ENCODE measurements around the gene MALRD1. TPM values are rescaled to one million over a fixed set of nuclear protein-coding genes. Genes with fewer than 3 reads are reported as not detected.

The MALRD1 gene
- total RNA-seq, 1 experiment from 2014 or later: not detected

- Histone ChIP-seq H3K4me3 (ENCODE audit: low read depth in 2 of 2, low read length in 2 of 2) (no peak overlapping the region), H3K27ac (ENCODE audit: low read length) (no peak overlapping the region), H3K36me3 (ENCODE audit: control insufficient read depth, insufficient read depth, low read length) (no peaks in the 10 kb centered on the region), H3K27me3 (ENCODE audit: control insufficient read depth, insufficient read depth, low read length) (no peaks in the 10 kb centered on the region), H3K9me3 (ENCODE audit: control insufficient read depth, insufficient read depth, low read depth, low read length) (no peaks in the 10 kb centered on the region), H3K4me1 (ENCODE audit: control insufficient read depth, insufficient read depth, low read length) (no peaks in the 10 kb centered on the region)
- POLR2A ChIA-PET: no interaction called here
- in situ Hi-C loops (cut with HindIII; ENCODE audit: low pct_unique_long_range_greater_than_20kb, low sequenced_read_pairs) (no loop called here), intact Hi-C loops (cut with micrococcal nuclease; ENCODE audit: unreplicated experiment) (no loop called here)
- no TSS peak for BruUV-seq (replicated peaks)
- ATAC-seq: no peak
- DNase-seq (ENCODE audit: low read depth, low spot score): no peak
- TF ChIP-seq TCF7L2 (IDR thresholded peaks at IDR 0.05; ENCODE audit: low read depth, low read length): no peak
- no peak for TF ChIP-seq REST (IDR thresholded peaks at IDR 0.05; ENCODE audit: insufficient read depth in 1 of 2, low read depth in 2 of 2, low read length in 1 of 2)
- no peak for TF ChIP-seq SIN3A (IDR thresholded peaks at IDR 0.05; ENCODE audit: borderline replicate concordance, insufficient read depth, low read depth, low read length)
- no peak for TF ChIP-seq POLR2AphosphoS5 (IDR thresholded peaks at IDR 0.05; ENCODE audit: low read depth, low read length)
- no peak for TF ChIP-seq CTCF (IDR thresholded peaks at IDR 0.05)
- CTCF ChIA-PET: no interaction called here
Measured at GRCh38 chr10:19588608-19589007, 540.0 kb downstream of the MALRD1 start.

- POLR2A ChIA-PET: no interaction called here
- no peaks in the 10 kb centered on the region for H3K9me3 ChIP-seq (ENCODE audit: control insufficient read depth, insufficient read depth, low read depth, low read length)
- DNase-seq (ENCODE audit: low read depth, low spot score): no peak
- H3K36me3 ChIP-seq (ENCODE audit: control insufficient read depth, insufficient read depth, low read length): no peaks in the 10 kb centered on the region
- H3K4me1 ChIP-seq (ENCODE audit: control insufficient read depth, insufficient read depth, low read length): no peaks in the 10 kb centered on the region
- CTCF ChIA-PET: no interaction called here
- BruUV-seq (replicated peaks): no TSS peak
- intact Hi-C loops (cut with micrococcal nuclease; ENCODE audit: unreplicated experiment): no loop called here
- in situ Hi-C loops (cut with HindIII; ENCODE audit: low pct_unique_long_range_greater_than_20kb, low sequenced_read_pairs): no loop called here
- H3K4me3 ChIP-seq (ENCODE audit: low read depth in 2 of 2, low read length in 2 of 2): no peak overlapping the region
- H3K27ac ChIP-seq (ENCODE audit: low read length): no peak overlapping the region
- no peak for TF ChIP-seq POLR2AphosphoS5 (IDR thresholded peaks at IDR 0.05; ENCODE audit: low read depth, low read length)
- no peak for TF ChIP-seq CTCF (IDR thresholded peaks at IDR 0.05)
- no peak for TF ChIP-seq REST (IDR thresholded peaks at IDR 0.05; ENCODE audit: insufficient read depth in 1 of 2, low read depth in 2 of 2, low read length in 1 of 2)
- no peak for TF ChIP-seq TCF7L2 (IDR thresholded peaks at IDR 0.05; ENCODE audit: low read depth, low read length)
- no peak for TF ChIP-seq SIN3A (IDR thresholded peaks at IDR 0.05; ENCODE audit: borderline replicate concordance, insufficient read depth, low read depth, low read length)
- no peak for ATAC-seq
- no peaks in the 10 kb centered on the region for H3K27me3 ChIP-seq (ENCODE audit: control insufficient read depth, insufficient read depth, low read length)
Measured at GRCh38 chr10:19592276-19592675, 543.7 kb downstream of the MALRD1 start.

Data from Panc1 (cell line).